Neuronal stem cell (in vitro differentiated cells): ENCODE data around the gene ARHGEF10L.

Experiments used
- DNase-seq: peaks from one replicate; pipeline ENCODE4 v3.0.0-alpha.2; 2013; ENCODE audit warnings: low spot score
- H2AFZ ChIP-seq: one replicate; pipeline ENCODE4 v1.6.1; 2013; ENCODE audit warnings: mild to moderate bottlenecking, low read length, inconsistent platforms
- H2AK5ac ChIP-seq: 2 replicates; pipeline ENCODE4 v1.6.1; 2013; ENCODE audit warnings: low read depth, mild to moderate bottlenecking, inconsistent platforms, low read length, moderate library complexity, mixed read lengths
- H2BK120ac ChIP-seq: 2 replicates; pipeline ENCODE4 v1.6.1; 2013; ENCODE audit warnings: low read depth, mild to moderate bottlenecking, inconsistent platforms, low read length, moderate library complexity, mixed read lengths
- H2BK12ac ChIP-seq: one replicate; pipeline ENCODE4 v1.6.1; 2013; ENCODE audit warnings: low read length, inconsistent platforms
- H2BK15ac ChIP-seq: 2 replicates; pipeline ENCODE4 v1.6.1; 2013; ENCODE audit warnings: mild to moderate bottlenecking, low read length, inconsistent platforms, mixed read lengths
- H2BK5ac ChIP-seq: one replicate; pipeline ENCODE4 v1.6.1; 2013; ENCODE audit warnings: inconsistent platforms, mild to moderate bottlenecking, low read length, moderate library complexity
- H3K14ac ChIP-seq: one replicate; pipeline ENCODE4 v1.6.1; 2013; ENCODE audit warnings: low read length, inconsistent platforms
- H3K18ac ChIP-seq: 2 replicates; pipeline ENCODE4 v1.6.1; 2013; ENCODE audit warnings: low read length, inconsistent platforms
- H3K23ac ChIP-seq: 2 replicates; pipeline ENCODE4 v1.6.1; 2013; ENCODE audit warnings: low read depth, mild to moderate bottlenecking, mixed read lengths, low read length, inconsistent platforms; ENCODE audit not compliant: poor library complexity
- H3K27ac ChIP-seq: replicated peaks from 3 replicates; pipeline ENCODE4 v1.5.1; 2013; ENCODE audit warnings: low read length, inconsistent platforms
- H3K27me3 ChIP-seq, 3 experiments: 2 replicates each; pipeline ENCODE4 v1.6.1; 2013; ENCODE audit warnings: low read length in 3 of 3, mild to moderate bottlenecking in 2 of 3, inconsistent platforms in 1 of 3, low read depth in 1 of 3, mixed read lengths in 1 of 3, moderate library complexity in 1 of 3; ENCODE audit not compliant: control insufficient read depth in 3 of 3, insufficient read depth in 3 of 3
- H3K36me3 ChIP-seq, 2 donors: replicated peaks in 1 of 2; 2 replicates each; pipeline ENCODE4 v1.6.1; 2013; ENCODE audit warnings: low read length in 2 of 2; ENCODE audit not compliant: control insufficient read depth in 2 of 2, insufficient read depth in 2 of 2
- H3K4ac ChIP-seq: 2 replicates; pipeline ENCODE4 v1.6.1; 2013; ENCODE audit warnings: inconsistent platforms, mild to moderate bottlenecking, low read length, moderate library complexity
- H3K4me1 ChIP-seq, 2 donors: 1 replicate in 1 of 2; 2 replicates in 1 of 2; pipeline ENCODE4 v1.6.1; 2013; ENCODE audit warnings: low read length in 2 of 2, low read depth in 1 of 2; ENCODE audit not compliant: control insufficient read depth in 2 of 2, insufficient read depth in 1 of 2
- H3K4me2 ChIP-seq: one replicate; pipeline ENCODE4 v1.6.1; 2013; ENCODE audit warnings: mild to moderate bottlenecking, low read length, inconsistent platforms; ENCODE audit not compliant: insufficient read depth, poor library complexity, severe bottlenecking
- H3K4me3 ChIP-seq, 2 donors: 2 replicates each; pipeline ENCODE4 v1.5.1; 2013; ENCODE audit warnings: low read length in 2 of 2, mild to moderate bottlenecking in 2 of 2, inconsistent platforms in 1 of 2, moderate library complexity in 1 of 2
- H3K79me1 ChIP-seq: one replicate; pipeline ENCODE4 v1.6.1; 2013; ENCODE audit warnings: low read depth, mild to moderate bottlenecking, inconsistent platforms, low read length, moderate library complexity
- H3K9ac ChIP-seq: one replicate; pipeline ENCODE4 v1.6.1; 2013; ENCODE audit warnings: mild to moderate bottlenecking, low read depth, low read length, inconsistent platforms; ENCODE audit not compliant: poor library complexity
- H3K9me3 ChIP-seq, 2 donors: replicated peaks in 1 of 2; 2 replicates each; pipeline versions ENCODE3 to v1.6.1; 2013; ENCODE audit warnings: low read length in 2 of 2, mild to moderate bottlenecking in 2 of 2, inconsistent platforms in 1 of 2, low read depth in 1 of 2, mixed read lengths in 1 of 2, moderate library complexity in 1 of 2; ENCODE audit not compliant: control insufficient read depth in 2 of 2, insufficient read depth in 1 of 2
- H4K8ac ChIP-seq: one replicate; pipeline ENCODE4 v1.6.1; 2013; ENCODE audit warnings: low read depth, mild to moderate bottlenecking, inconsistent platforms, low read length, moderate library complexity
- H4K91ac ChIP-seq: one replicate; pipeline ENCODE4 v1.6.1; 2013; ENCODE audit warnings: low read length, low read depth, mild to moderate bottlenecking, inconsistent platforms; ENCODE audit not compliant: poor library complexity
- WGBS, 2 donors: extraction: QIAGEN DNeasy Blood & Tissue Kit; methylation state at CpG; one replicate each; pipeline ENCODE4 v1.1.7; 2013; ENCODE audit warnings: missing lambda C conversion rate in 2 of 2, mixed read lengths in 1 of 2; ENCODE audit not compliant: insufficient read length in 2 of 2, insufficient replicate concordance in 1 of 2; ENCODE audit errors: extremely low coverage in 2 of 2; 5-methylcytosine and 5-hydroxymethylcytosine counted together

Gene ARHGEF10L

DNA sequence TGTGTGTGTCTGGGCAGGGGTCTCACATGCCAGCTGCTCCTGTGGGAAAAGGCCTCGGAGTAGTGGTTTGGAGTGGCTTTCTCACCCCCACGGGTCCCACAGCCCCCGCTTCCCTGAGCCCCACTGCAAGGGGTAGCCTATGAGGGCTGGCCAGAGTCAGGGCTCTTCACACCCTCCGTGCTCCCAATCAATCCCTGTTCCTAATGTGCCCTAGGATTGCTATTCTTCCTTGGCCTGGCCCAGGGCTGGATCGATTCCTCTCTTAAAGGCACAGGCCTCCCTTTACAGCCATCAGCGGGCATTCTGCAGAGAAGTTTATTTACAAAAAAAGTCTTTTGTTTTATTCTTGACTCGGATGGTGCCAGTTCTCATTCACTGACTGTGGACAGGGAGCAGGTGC lies 196.3 kb downstream of the ARHGEF10L start:
- no CpG with 5 or more reads among the region's 7 CpGs for WGBS, 2 donors
- Histone ChIP-seq H2BK12ac (peak overlapping the region; percentile 65), H3K4ac (no peak overlapping the region), H2BK5ac (peak overlapping the region; percentile 16), H3K27me3 (peaks cover 0 to 23% (median 0%) of the 10 kb centered on the region in 3 experiments), H4K91ac (peak overlapping the region; percentile 53), H2BK15ac (peak overlapping the region; percentile 79), H3K79me1 (no peaks in the 10 kb centered on the region), H4K8ac (no peak overlapping the region), H3K9ac (no peak overlapping the region), H3K14ac (peak overlapping the region; percentile 57), H3K23ac (peak overlapping the region; percentile 87), H3K18ac (peak overlapping the region; percentile 89), H2BK120ac (peak overlapping the region; percentile 57), H3K27ac (no peak overlapping the region), H3K36me3 (no peaks in the 10 kb centered on the region), H3K4me2 (no peak overlapping the region), H3K4me3 (no peak overlapping the region), H2AK5ac (peak overlapping the region; percentile 60), H2AFZ (no peak overlapping the region), H3K4me1 (peaks cover 0 to 13% of the 10 kb centered on the region in 2 donors), H3K9me3 (no peaks in the 10 kb centered on the region)
- no peak for DNase-seq

DNA sequence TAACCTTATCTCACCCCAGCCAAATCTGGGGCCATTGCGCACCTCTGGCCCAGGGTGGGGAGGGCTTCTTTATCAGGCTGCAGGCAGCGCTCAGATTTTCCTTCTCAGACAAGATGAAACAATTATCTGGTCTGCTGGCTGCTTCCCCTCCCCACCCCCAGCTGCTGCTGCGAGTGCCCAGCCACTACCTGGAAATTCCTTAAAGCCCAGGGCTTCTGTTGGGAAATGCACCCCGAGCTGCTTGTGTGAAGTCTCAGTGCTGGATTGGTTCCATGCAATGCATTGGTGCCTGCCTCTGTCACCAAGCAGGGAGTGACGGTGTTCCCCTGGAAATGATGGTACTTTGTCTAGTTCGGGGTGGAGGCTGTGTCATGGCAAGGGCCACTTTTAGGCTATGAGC lies 197.1 kb downstream of the ARHGEF10L start:
- no peak overlapping the region for H2AFZ ChIP-seq
- no peaks in the 10 kb centered on the region for H3K79me1 ChIP-seq
- no CpG with 5 or more reads among the region's 6 CpGs for WGBS, 2 donors
- no peak for DNase-seq
- no peaks in the 10 kb centered on the region for H3K9me3 ChIP-seq
- peaks cover 0 to 13% of the 10 kb centered on the region in 2 donors for H3K4me1 ChIP-seq
- no peak overlapping the region for H3K23ac ChIP-seq
- no peak overlapping the region for H3K27ac ChIP-seq
- peaks cover 0 to 20% (median 0%) of the 10 kb centered on the region in 3 experiments for H3K27me3 ChIP-seq
- no peak overlapping the region for H3K9ac ChIP-seq
- H4K91ac ChIP-seq = peak overlapping the region; percentile 15
- H3K4me2 ChIP-seq = no peak overlapping the region
- no peak overlapping the region for H4K8ac ChIP-seq
- peak overlapping the region; percentile 91 for H3K14ac ChIP-seq
- peak overlapping the region; percentile 53 for H2AK5ac ChIP-seq
- no peak overlapping the region for H2BK120ac ChIP-seq
- H2BK5ac ChIP-seq = no peak overlapping the region
- no peak overlapping the region for H3K4me3 ChIP-seq
- no peak overlapping the region for H3K4ac ChIP-seq
- peak overlapping the region; percentile 15 for H2BK15ac ChIP-seq
- H3K36me3 ChIP-seq = no peaks in the 10 kb centered on the region
- H2BK12ac ChIP-seq = no peak overlapping the region
- peak overlapping the region; percentile 28 for H3K18ac ChIP-seq

DNA sequence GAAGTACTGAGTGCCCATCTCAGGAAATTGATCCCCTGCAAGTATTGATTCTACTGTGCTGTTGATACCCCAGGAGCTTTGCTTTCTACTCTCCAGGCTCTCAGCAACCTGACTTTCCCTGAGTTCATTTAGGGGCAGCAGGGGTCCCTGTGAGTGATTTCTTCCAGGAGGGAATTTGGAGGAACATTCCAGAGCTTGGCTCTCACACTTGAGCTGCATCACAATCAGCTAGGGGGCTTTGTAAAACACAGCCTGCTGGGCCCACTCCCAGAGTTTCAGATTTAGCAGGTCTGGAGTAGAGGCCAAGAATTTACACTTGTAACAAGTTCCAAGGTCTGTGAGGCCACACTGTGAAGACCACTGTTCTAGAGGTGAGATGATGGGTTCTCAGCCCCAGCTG lies 199.6 kb downstream of the ARHGEF10L start:
- Histone ChIP-seq H2AK5ac (peak overlapping the region; percentile 23), H3K27me3 (peaks cover 0 to 27% (median 0%) of the 10 kb centered on the region in 3 experiments), H4K8ac (no peak overlapping the region), H4K91ac (no peak overlapping the region), H3K4me2 (no peak overlapping the region), H3K18ac (no peak overlapping the region), H3K9ac (no peak overlapping the region), H2BK12ac (no peak overlapping the region), H2BK120ac (no peak overlapping the region), H2BK15ac (no peak overlapping the region), H3K23ac (no peak overlapping the region), H3K4ac (no peak overlapping the region), H3K4me1 (peaks cover 0 to 13% of the 10 kb centered on the region in 2 donors), H3K36me3 (no peaks in the 10 kb centered on the region), H3K9me3 (no peaks in the 10 kb centered on the region), H3K4me3 (no peak overlapping the region), H3K27ac (no peak overlapping the region), H2AFZ (no peak overlapping the region), H3K79me1 (no peaks in the 10 kb centered on the region), H3K14ac (no peak overlapping the region), H2BK5ac (no peak overlapping the region)
- no peak for DNase-seq

DNA sequence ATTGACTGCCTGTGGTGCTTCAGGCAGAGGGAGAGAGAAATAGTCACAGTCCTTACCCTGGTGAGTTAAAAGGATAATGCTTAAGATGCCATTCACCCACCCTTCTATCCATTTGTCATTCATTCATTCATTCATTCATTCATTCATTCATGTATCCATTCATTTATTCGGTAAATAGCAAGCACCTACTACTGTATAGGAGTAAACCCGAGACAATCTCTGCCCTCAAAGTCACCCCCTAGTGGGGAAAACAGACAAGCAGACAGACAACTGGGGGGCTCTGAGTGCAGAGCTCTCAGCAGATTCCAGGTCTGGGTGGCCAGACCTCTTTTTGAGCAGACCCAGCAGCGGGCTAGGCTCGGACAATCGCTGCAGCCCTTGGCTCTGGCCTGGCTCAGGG lies 201.6 kb downstream of the ARHGEF10L start:
- H4K8ac ChIP-seq = no peak overlapping the region
- no peak overlapping the region for H3K9ac ChIP-seq
- no peak overlapping the region for H4K91ac ChIP-seq
- no peak overlapping the region for H3K23ac ChIP-seq
- no peak overlapping the region for H3K4me3 ChIP-seq
- peaks cover 0 to 37% (median 0%) of the 10 kb centered on the region in 3 experiments for H3K27me3 ChIP-seq
- H3K4me2 ChIP-seq = no peak overlapping the region
- DNase-seq = no peak
- H2BK120ac ChIP-seq = no peak overlapping the region
- WGBS, 2 donors = no CpG with 5 or more reads among the region's 5 CpGs
- H3K79me1 ChIP-seq = no peaks in the 10 kb centered on the region
- H3K36me3 ChIP-seq = no peaks in the 10 kb centered on the region
- no peak overlapping the region for H2BK5ac ChIP-seq
- H2BK12ac ChIP-seq = no peak overlapping the region
- H3K27ac ChIP-seq = no peak overlapping the region
- no peak overlapping the region for H2AFZ ChIP-seq
- no peak overlapping the region for H3K4ac ChIP-seq
- H2BK15ac ChIP-seq = no peak overlapping the region
- no peak overlapping the region for H3K14ac ChIP-seq
- H3K4me1 ChIP-seq = peaks cover 0 to 11% of the 10 kb centered on the region in 2 donors
- H2AK5ac ChIP-seq = no peak overlapping the region
- H3K9me3 ChIP-seq = no peaks in the 10 kb centered on the region
- no peak overlapping the region for H3K18ac ChIP-seq
